ENCODE data around the gene SOX18.
A peak's percentile ranks its signal among the peaks of the same experiment; 100 is the strongest.

GRCh38 chr20:64065974-64066343 lies 16.5 kb upstream of the SOX18 start:
- TF ChIP-seq CTCF (IDR thresholded peaks at IDR 0.05 in 8 of 11, conservative IDR thresholded peaks at IDR 0.05 in 3 of 11) (no peak), POLR2AphosphoS5 (IDR thresholded peaks at IDR 0.05) (peak in 2 of 3 donors; percentile 30 to 58)

All from spleen (tissue), 7 donors.